Neuronal stem cell (in vitro differentiated cells): ENCODE results near the gene NMB.
A peak's percentile ranks its signal among the peaks of the same experiment; 100 is the strongest.

Source experiments
- DNase-seq: peaks from one replicate; pipeline ENCODE4 v3.0.0-alpha.2; 2013; ENCODE audit warnings: low spot score
- H2AFZ ChIP-seq: one replicate; pipeline ENCODE4 v1.6.1; 2013; ENCODE audit warnings: mild to moderate bottlenecking, low read length, inconsistent platforms
- H2AK5ac ChIP-seq: 2 replicates; pipeline ENCODE4 v1.6.1; 2013; ENCODE audit warnings: low read depth, mild to moderate bottlenecking, inconsistent platforms, low read length, moderate library complexity, mixed read lengths
- H2BK120ac ChIP-seq: 2 replicates; pipeline ENCODE4 v1.6.1; 2013; ENCODE audit warnings: low read depth, mild to moderate bottlenecking, inconsistent platforms, low read length, moderate library complexity, mixed read lengths
- H2BK12ac ChIP-seq: one replicate; pipeline ENCODE4 v1.6.1; 2013; ENCODE audit warnings: low read length, inconsistent platforms
- H2BK15ac ChIP-seq: 2 replicates; pipeline ENCODE4 v1.6.1; 2013; ENCODE audit warnings: mild to moderate bottlenecking, low read length, inconsistent platforms, mixed read lengths
- H2BK5ac ChIP-seq: one replicate; pipeline ENCODE4 v1.6.1; 2013; ENCODE audit warnings: inconsistent platforms, mild to moderate bottlenecking, low read length, moderate library complexity
- H3K14ac ChIP-seq: one replicate; pipeline ENCODE4 v1.6.1; 2013; ENCODE audit warnings: low read length, inconsistent platforms
- H3K18ac ChIP-seq: 2 replicates; pipeline ENCODE4 v1.6.1; 2013; ENCODE audit warnings: low read length, inconsistent platforms
- H3K23ac ChIP-seq: 2 replicates; pipeline ENCODE4 v1.6.1; 2013; ENCODE audit warnings: low read depth, mild to moderate bottlenecking, mixed read lengths, low read length, inconsistent platforms; ENCODE audit not compliant: poor library complexity
- H3K27ac ChIP-seq: replicated peaks from 3 replicates; pipeline ENCODE4 v1.5.1; 2013; ENCODE audit warnings: low read length, inconsistent platforms
- H3K27me3 ChIP-seq, 3 experiments: 2 replicates each; pipeline ENCODE4 v1.6.1; 2013; ENCODE audit warnings: low read length in 3 of 3, mild to moderate bottlenecking in 2 of 3, inconsistent platforms in 1 of 3, low read depth in 1 of 3, mixed read lengths in 1 of 3, moderate library complexity in 1 of 3; ENCODE audit not compliant: control insufficient read depth in 3 of 3, insufficient read depth in 3 of 3
- H3K36me3 ChIP-seq, 2 donors: replicated peaks in 1 of 2; 2 replicates each; pipeline ENCODE4 v1.6.1; 2013; ENCODE audit warnings: low read length in 2 of 2; ENCODE audit not compliant: control insufficient read depth in 2 of 2, insufficient read depth in 2 of 2
- H3K4ac ChIP-seq: 2 replicates; pipeline ENCODE4 v1.6.1; 2013; ENCODE audit warnings: inconsistent platforms, mild to moderate bottlenecking, low read length, moderate library complexity
- H3K4me1 ChIP-seq, 2 donors: 1 replicate in 1 of 2; 2 replicates in 1 of 2; pipeline ENCODE4 v1.6.1; 2013; ENCODE audit warnings: low read length in 2 of 2, low read depth in 1 of 2; ENCODE audit not compliant: control insufficient read depth in 2 of 2, insufficient read depth in 1 of 2
- H3K4me2 ChIP-seq: one replicate; pipeline ENCODE4 v1.6.1; 2013; ENCODE audit warnings: mild to moderate bottlenecking, low read length, inconsistent platforms; ENCODE audit not compliant: insufficient read depth, poor library complexity, severe bottlenecking
- H3K4me3 ChIP-seq, 2 donors: 2 replicates each; pipeline ENCODE4 v1.5.1; 2013; ENCODE audit warnings: low read length in 2 of 2, mild to moderate bottlenecking in 2 of 2, inconsistent platforms in 1 of 2, moderate library complexity in 1 of 2
- H3K79me1 ChIP-seq: one replicate; pipeline ENCODE4 v1.6.1; 2013; ENCODE audit warnings: low read depth, mild to moderate bottlenecking, inconsistent platforms, low read length, moderate library complexity
- H3K9ac ChIP-seq: one replicate; pipeline ENCODE4 v1.6.1; 2013; ENCODE audit warnings: mild to moderate bottlenecking, low read depth, low read length, inconsistent platforms; ENCODE audit not compliant: poor library complexity
- H3K9me3 ChIP-seq, 2 donors: replicated peaks in 1 of 2; 2 replicates each; pipeline versions ENCODE3 to v1.6.1; 2013; ENCODE audit warnings: low read length in 2 of 2, mild to moderate bottlenecking in 2 of 2, inconsistent platforms in 1 of 2, low read depth in 1 of 2, mixed read lengths in 1 of 2, moderate library complexity in 1 of 2; ENCODE audit not compliant: control insufficient read depth in 2 of 2, insufficient read depth in 1 of 2
- H4K8ac ChIP-seq: one replicate; pipeline ENCODE4 v1.6.1; 2013; ENCODE audit warnings: low read depth, mild to moderate bottlenecking, inconsistent platforms, low read length, moderate library complexity
- H4K91ac ChIP-seq: one replicate; pipeline ENCODE4 v1.6.1; 2013; ENCODE audit warnings: low read length, low read depth, mild to moderate bottlenecking, inconsistent platforms; ENCODE audit not compliant: poor library complexity
- WGBS, 2 donors: extraction: QIAGEN DNeasy Blood & Tissue Kit; methylation state at CpG; one replicate each; pipeline ENCODE4 v1.1.7; 2013; ENCODE audit warnings: missing lambda C conversion rate in 2 of 2, mixed read lengths in 1 of 2; ENCODE audit not compliant: insufficient read length in 2 of 2, insufficient replicate concordance in 1 of 2; ENCODE audit errors: extremely low coverage in 2 of 2; 5-methylcytosine and 5-hydroxymethylcytosine counted together

The NMB gene

GRCh38 chr15:84608707-84609284 lies 49.2 kb downstream of the NMB start:
- Histone ChIP-seq H2AK5ac (no peak overlapping the region), H3K36me3 (peaks cover 21 to 59% of the 10 kb centered on the region in 2 donors), H3K4me1 (no peaks in the 10 kb centered on the region), H2BK15ac (no peak overlapping the region), H3K9ac (no peak overlapping the region), H4K91ac (no peak overlapping the region), H3K4ac (no peak overlapping the region), H3K4me2 (no peak overlapping the region), H2AFZ (no peak overlapping the region), H3K4me3 (no peak overlapping the region), H2BK12ac (no peak overlapping the region), H3K79me1 (no peaks in the 10 kb centered on the region), H3K9me3 (no peaks in the 10 kb centered on the region), H3K27me3 (no peaks in the 10 kb centered on the region), H4K8ac (no peak overlapping the region), H3K14ac (no peak overlapping the region), H3K23ac (no peak overlapping the region), H2BK5ac (no peak overlapping the region), H3K27ac (no peak overlapping the region), H2BK120ac (no peak overlapping the region), H3K18ac (no peak overlapping the region)
- WGBS, 2 donors: no CpG with 5 or more reads among the region's 1 CpG
- no peak for DNase-seq

DNA sequence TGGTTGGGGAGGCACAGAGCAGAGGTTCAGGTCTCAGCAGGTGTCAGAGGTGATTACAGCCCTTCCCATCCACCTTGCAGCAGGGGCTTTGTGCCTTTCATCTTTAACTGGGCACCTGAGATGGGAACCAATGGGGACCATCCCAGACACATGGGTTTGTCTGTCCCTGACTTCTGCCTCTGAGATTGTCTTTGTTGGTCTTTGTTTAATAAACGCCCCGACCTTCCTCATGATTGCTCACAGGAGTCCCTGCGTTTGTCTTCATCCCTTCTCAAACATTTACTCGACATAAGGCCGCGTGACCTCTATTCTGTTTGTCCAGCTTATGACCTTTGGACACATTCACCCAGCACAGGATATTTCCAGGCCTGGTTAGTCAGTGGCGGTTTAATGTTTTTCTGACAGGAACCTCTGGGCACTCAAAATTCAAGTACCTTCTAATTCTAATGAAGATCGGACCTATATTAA lies 51.3 kb downstream of the NMB start:
- H3K9me3 ChIP-seq: no peaks in the 10 kb centered on the region
- H3K36me3 ChIP-seq: peaks cover 23 to 63% of the 10 kb centered on the region in 2 donors
- H3K14ac ChIP-seq: no peak overlapping the region
- H4K8ac ChIP-seq: no peak overlapping the region
- H3K23ac ChIP-seq: no peak overlapping the region
- no peaks in the 10 kb centered on the region for H3K27me3 ChIP-seq
- H3K4me2 ChIP-seq: no peak overlapping the region
- no peak overlapping the region for H2BK12ac ChIP-seq
- H3K4me3 ChIP-seq: no peak overlapping the region
- no peak overlapping the region for H2BK15ac ChIP-seq
- no peak for DNase-seq
- H4K91ac ChIP-seq: no peak overlapping the region
- H3K4me1 ChIP-seq: no peaks in the 10 kb centered on the region
- H2AK5ac ChIP-seq: no peak overlapping the region
- H3K4ac ChIP-seq: no peak overlapping the region
- H3K18ac ChIP-seq: no peak overlapping the region
- H3K27ac ChIP-seq: no peak overlapping the region
- no peak overlapping the region for H2BK120ac ChIP-seq
- H3K79me1 ChIP-seq: no peaks in the 10 kb centered on the region
- no CpG with 5 or more reads among the region's 8 CpGs for WGBS, 2 donors
- H3K9ac ChIP-seq: peak overlapping the region; percentile 30
- no peak overlapping the region for H2AFZ ChIP-seq
- H2BK5ac ChIP-seq: no peak overlapping the region

GRCh38 chr15:84605554-84605882 lies 52.5 kb downstream of the NMB start:
- Histone ChIP-seq H2BK15ac (no peak overlapping the region), H2AK5ac (no peak overlapping the region)
- no CpG with 5 or more reads among the region's 2 CpGs for WGBS, 2 donors

More at GRCh38 chr15:84605554-84605882, 52.5 kb downstream of the NMB start:
- H4K8ac ChIP-seq: no peak overlapping the region
- no peak overlapping the region for H4K91ac ChIP-seq
- DNase-seq: no peak
- H3K36me3 ChIP-seq: peaks cover 23 to 63% of the 10 kb centered on the region in 2 donors
- H2BK120ac ChIP-seq: no peak overlapping the region
- no peak overlapping the region for H3K14ac ChIP-seq
- no peak overlapping the region for H3K23ac ChIP-seq
- no peaks in the 10 kb centered on the region for H3K79me1 ChIP-seq
- H3K27me3 ChIP-seq: no peaks in the 10 kb centered on the region
- no peak overlapping the region for H3K4me2 ChIP-seq
- no peak overlapping the region for H3K18ac ChIP-seq
- no peak overlapping the region for H3K4me3 ChIP-seq
- H3K4me1 ChIP-seq: peaks cover 1 to 4% of the 10 kb centered on the region in 2 donors
- no peaks in the 10 kb centered on the region for H3K9me3 ChIP-seq
- H3K9ac ChIP-seq: no peak overlapping the region
- H2BK12ac ChIP-seq: no peak overlapping the region
- H3K4ac ChIP-seq: no peak overlapping the region
- H3K27ac ChIP-seq: no peak overlapping the region
- H2AFZ ChIP-seq: no peak overlapping the region
- H2BK5ac ChIP-seq: no peak overlapping the region
